NT2/D1 (cell line): ENCODE data around the gene RNASET2.

Experiments
- DNase-seq: peaks from one replicate; pipeline ENCODE4 v3.0.0-alpha.2; 2011; ENCODE audit warnings: low read depth, low spot score
- H3K27me3 ChIP-seq: 2 replicates; pipeline ENCODE4 v1.6.0; 2011; ENCODE audit warnings: mild to moderate bottlenecking; ENCODE audit not compliant: insufficient read length, insufficient read depth
- H3K36me3 ChIP-seq: 2 replicates; pipeline ENCODE4 v1.6.1; 2011; ENCODE audit warnings: mild to moderate bottlenecking, low read length, mixed read lengths; ENCODE audit not compliant: insufficient read depth, insufficient read length
- H3K4me1 ChIP-seq: 2 replicates; pipeline ENCODE4 v1.5.1; 2011; ENCODE audit not compliant: insufficient read depth, insufficient read length
- H3K4me3 ChIP-seq: 2 replicates; pipeline ENCODE4 v1.5.1; 2011; ENCODE audit warnings: low read depth; ENCODE audit not compliant: insufficient read length
- H3K9ac ChIP-seq: 2 replicates; pipeline ENCODE4 v1.6.0; 2011; ENCODE audit warnings: low read depth; ENCODE audit not compliant: insufficient read length
- H3K9me3 ChIP-seq: 2 replicates; pipeline ENCODE4 v1.5.1; 2011; ENCODE audit warnings: mild to moderate bottlenecking, low read length; ENCODE audit not compliant: insufficient read depth
- SUZ12 ChIP-seq: IDR thresholded peaks from 2 replicates; pipeline ENCODE4 v1.6.1; 2011; ENCODE audit not compliant: insufficient read length, insufficient read depth; ENCODE audit errors: extremely low read depth
- YY1 ChIP-seq: IDR thresholded peaks from 2 replicates; pipeline ENCODE4 v1.6.1; 2011; ENCODE audit not compliant: insufficient read length, insufficient read depth
- ZNF274 ChIP-seq: IDR thresholded peaks from 2 replicates; pipeline ENCODE4 v1.6.1; 2011; ENCODE audit warnings: mild to moderate bottlenecking, low read depth, low read length

Gene RNASET2

DNA sequence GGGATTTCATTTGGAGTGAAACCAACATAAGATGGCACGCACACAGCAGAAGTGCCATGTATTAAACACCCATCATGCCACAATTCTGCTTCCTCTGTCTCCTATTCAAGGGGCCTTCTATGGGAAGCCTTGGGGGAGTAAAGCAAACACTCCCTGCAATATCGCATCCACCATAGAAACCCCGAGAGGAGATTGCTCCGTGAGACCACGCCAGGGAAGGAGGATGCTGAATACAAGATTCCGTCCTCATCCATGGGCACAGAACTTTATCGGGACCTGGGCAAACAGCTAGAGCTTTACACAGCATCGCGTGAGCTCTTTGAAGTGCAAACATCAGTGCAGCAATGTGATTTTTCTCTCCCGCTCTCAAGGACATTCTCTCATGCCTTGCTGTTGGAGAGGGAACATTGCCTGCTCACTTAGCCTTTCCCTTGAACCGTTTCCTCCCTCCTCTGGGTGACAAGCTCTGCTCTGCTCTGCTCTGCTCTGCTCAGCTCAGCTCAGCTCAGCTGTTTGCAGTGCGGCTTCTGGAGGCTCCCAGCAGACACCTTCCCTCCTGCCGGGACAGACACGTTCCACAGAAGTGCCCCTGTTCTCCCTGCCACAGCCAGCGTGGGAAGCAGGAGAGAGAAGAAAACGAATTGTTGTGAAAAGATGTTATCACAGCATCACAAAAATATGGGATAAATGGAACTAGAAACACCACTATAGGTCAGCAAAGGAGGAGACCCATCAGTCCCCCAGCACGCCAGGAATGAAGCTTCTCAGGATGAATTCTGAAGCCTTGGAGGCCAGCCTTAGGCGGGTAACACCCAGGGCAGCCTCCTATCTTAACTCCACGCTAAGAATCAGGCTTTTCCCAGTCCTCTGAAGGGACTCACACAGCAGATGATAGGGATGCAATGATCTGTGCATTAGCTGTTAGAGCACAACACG lies 48.2 kb downstream of the RNASET2 start:
- Histone ChIP-seq H3K27me3 (no peaks in the 10 kb centered on the region), H3K4me3 (no peak overlapping the region), H3K9ac (no peak overlapping the region), H3K36me3 (no peaks in the 10 kb centered on the region), H3K9me3 (no peaks in the 10 kb centered on the region; the same call in 1 of the 2 replicates), H3K4me1 (peaks cover 14% of the 10 kb centered on the region)
- TF ChIP-seq SUZ12 (no peak), YY1 (no peak), ZNF274 (no peak)
- DNase-seq, result no peak

GRCh38 chr6:166907373-166907841 lies 48.9 kb downstream of the RNASET2 start:
- Histone ChIP-seq H3K36me3 (no peaks in the 10 kb centered on the region), H3K4me3 (no peak overlapping the region), H3K9ac (no peak overlapping the region), H3K27me3 (no peaks in the 10 kb centered on the region), H3K9me3 (no peaks in the 10 kb centered on the region; the same call in 1 of the 2 replicates), H3K4me1 (peaks cover 15% of the 10 kb centered on the region)
- DNase-seq, result no peak
- TF ChIP-seq YY1 (no peak), ZNF274 (no peak), SUZ12 (no peak)

GRCh38 chr6:166906376-166907044 lies 49.8 kb downstream of the RNASET2 start:
- no peak overlapping the region for H3K9ac ChIP-seq
- H3K9me3 ChIP-seq, result no peaks in the 10 kb centered on the region; the same call in 1 of the 2 replicates
- no peak for TF ChIP-seq YY1
- TF ChIP-seq ZNF274, result no peak
- TF ChIP-seq SUZ12, result no peak
- H3K27me3 ChIP-seq, result no peaks in the 10 kb centered on the region
- no peaks in the 10 kb centered on the region for H3K36me3 ChIP-seq
- H3K4me1 ChIP-seq, result peaks cover 15% of the 10 kb centered on the region
- DNase-seq, result no peak
- H3K4me3 ChIP-seq, result no peak overlapping the region

GRCh38 chr6:166905505-166906134 lies 50.7 kb downstream of the RNASET2 start:
- Histone ChIP-seq H3K9ac (no peak overlapping the region), H3K27me3 (no peaks in the 10 kb centered on the region), H3K9me3 (no peaks in the 10 kb centered on the region; the same call in 1 of the 2 replicates), H3K4me3 (no peak overlapping the region), H3K36me3 (no peaks in the 10 kb centered on the region), H3K4me1 (peaks cover 15% of the 10 kb centered on the region)
- TF ChIP-seq YY1 (no peak), ZNF274 (no peak), SUZ12 (no peak)
- DNase-seq, result no peak

GRCh38 chr6:166905013-166905412 lies 51.3 kb downstream of the RNASET2 start:
- no peak overlapping the region for H3K9ac ChIP-seq
- H3K36me3 ChIP-seq, result no peaks in the 10 kb centered on the region
- no peaks in the 10 kb centered on the region for H3K27me3 ChIP-seq
- TF ChIP-seq SUZ12 (no peak), YY1 (no peak), ZNF274 (no peak)
- H3K9me3 ChIP-seq, result no peaks in the 10 kb centered on the region; the same call in 1 of the 2 replicates
- DNase-seq, result no peak
- H3K4me1 ChIP-seq, result peaks cover 15% of the 10 kb centered on the region
- no peak overlapping the region for H3K4me3 ChIP-seq

- H3K9ac ChIP-seq, result no peak overlapping the region
- H3K36me3 ChIP-seq, result no peaks in the 10 kb centered on the region
- H3K4me3 ChIP-seq, result no peak overlapping the region
- no peaks in the 10 kb centered on the region for H3K27me3 ChIP-seq
- TF ChIP-seq SUZ12 (no peak), ZNF274 (no peak), YY1 (no peak)
- DNase-seq, result no peak
- H3K9me3 ChIP-seq, result no peaks in the 10 kb centered on the region; the same call in 1 of the 2 replicates
- H3K4me1 ChIP-seq, result peaks cover 15% of the 10 kb centered on the region
These were observed 52.1 kb downstream of the RNASET2 start for GRCh38 chr6:166904101-166904746.

GRCh38 chr6:166903500-166903899 lies 52.9 kb downstream of the RNASET2 start:
- Histone ChIP-seq H3K27me3 (no peaks in the 10 kb centered on the region), H3K9ac (peak overlapping the region; percentile 42), H3K9me3 (no peaks in the 10 kb centered on the region), H3K36me3 (no peaks in the 10 kb centered on the region), H3K4me3 (no peak overlapping the region), H3K4me1 (peaks cover 15% of the 10 kb centered on the region)
- no peak for DNase-seq
- TF ChIP-seq SUZ12 (no peak), YY1 (no peak), ZNF274 (no peak)
